A549 (cell line): ENCODE measurements around the gene DUOX1. TPM values are rescaled to one million over a fixed set of nuclear protein-coding genes. Genes with fewer than 3 reads are reported as not detected.

ENCODE experiments used
- ATAC-seq, 2 experiments: fragments of 200-7000 bp in 1 of 2; fragments of >200 bp in 1 of 2; cut with Nextera tagmentation in 1 of 2; cut with Tn5 transposase in 1 of 2; 3 replicates each; pipeline versions ENCODE4 v1.8.0 to v1.9.1; 2018 to 2020; ENCODE audit warnings: mild to moderate bottlenecking in 1 of 2, moderate library complexity in 1 of 2
- CTCF ChIA-PET: fragments of 300-600 bp; sonication (Branson Sonifier 250); formaldehyde crosslinking; extraction: SDS; loops from one replicate; lab custom pipeline; 2021; ENCODE audit warnings: antibody characterized with exemption, inconsistent platforms; lab: Yijun Ruan, JAX
- POLR2A ChIA-PET: fragments of 350-600 bp; formaldehyde crosslinking; extraction: SDS; loops from one replicate; lab custom pipeline; 2021; ENCODE audit warnings: antibody characterized with exemption, inconsistent platforms; lab: Yijun Ruan, JAX
- DNase-seq, 2 experiments: peaks; one replicate each; pipeline versions ENCODE4 v3.0.0 to v3.0.0-alpha.2; 2011 to 2016; ENCODE audit warnings: low read depth in 1 of 2, low spot score in 1 of 2
- FAIRE-seq: peaks from 2 replicates; lab custom pipeline; 2011; peaks lifted over from hg19 to GRCh38; lab: Jason Lieb, UNC
- H3K27ac ChIP-seq, 2 experiments: fragments of >200 bp; sonication (Bioruptor Twin); formaldehyde crosslinking; 3 replicates each; pipeline ENCODE4 v1.5.1; 2016 to 2017
- H3K4me1 ChIP-seq: fragments of >200 bp; sonication (Bioruptor Twin); formaldehyde crosslinking; 3 replicates; pipeline ENCODE4 v1.6.1; 2016
- H3K4me2 ChIP-seq: fragments of >200 bp; sonication (Bioruptor Twin); formaldehyde crosslinking; 3 replicates; pipeline ENCODE4 v1.6.1; 2016
- H3K4me3 ChIP-seq: fragments of >200 bp; sonication (Bioruptor Twin); formaldehyde crosslinking; 3 replicates; pipeline ENCODE4 v1.5.1; 2016
- H3K9me3 ChIP-seq: fragments of >200 bp; sonication (Bioruptor Twin); formaldehyde crosslinking; 3 replicates; pipeline ENCODE4 v1.6.1; 2016
- BCL3 ChIP-seq: fragments of >200 bp; sonication (Bioruptor Twin); formaldehyde crosslinking; IDR thresholded peaks from 3 replicates; pipeline ENCODE4 v1.6.1; 2016
- BHLHE40 ChIP-seq: IDR thresholded peaks from 2 replicates; pipeline ENCODE4 v1.6.1; 2012; ENCODE audit warnings: low read depth, low read length, inconsistent platforms
- CBX8 ChIP-seq: fragments of 200-600 bp; sonication (generic); IDR thresholded peaks from 2 replicates; pipeline ENCODE4 v1.6.1; 2016
- CEBPB ChIP-seq, 2 experiments: fragments of >200 bp in 1 of 2; sonication (Bioruptor Twin) in 1 of 2; formaldehyde crosslinking in 1 of 2; IDR thresholded peaks; 2 replicates each; pipeline ENCODE4 v1.6.1; 2012 to 2016
- CHD2 ChIP-seq: fragments of 150-350 bp; IDR thresholded peaks from 2 replicates; pipeline ENCODE4 v1.6.1; 2014; ENCODE audit warnings: low read length; ENCODE audit not compliant: partially characterized antibody
- E2F6 ChIP-seq: IDR thresholded peaks from 2 replicates; pipeline ENCODE4 v1.6.1; 2012; ENCODE audit warnings: low read depth, borderline replicate concordance
- EHF ChIP-seq: fragments of 250-450 bp; sonication (Bioruptor Pico); IDR thresholded peaks from 2 replicates; pipeline ENCODE4 v1.5.0; 2020; ENCODE audit warnings: mild to moderate bottlenecking
- EHMT2 ChIP-seq: fragments of 200-600 bp; sonication (generic); IDR thresholded peaks from 2 replicates; pipeline ENCODE4 v1.6.1; 2016; ENCODE audit warnings: antibody characterized with exemption, low read depth, mild to moderate bottlenecking, moderate library complexity
- EP300 ChIP-seq, 2 experiments: fragments of >200 bp; sonication (Bioruptor Twin); formaldehyde crosslinking; IDR thresholded peaks; 2 replicates in 1 of 2; 3 replicates in 1 of 2; pipeline ENCODE4 v1.6.1; 2016 to 2017
- ESRRA ChIP-seq: fragments of 150-350 bp; IDR thresholded peaks from 2 replicates; pipeline ENCODE4 v1.6.1; 2014; ENCODE audit warnings: mild to moderate bottlenecking, low read length, borderline replicate concordance
- FOXS1 ChIP-seq: fragments of 250-450 bp; sonication (Bioruptor Pico); IDR thresholded peaks from 2 replicates; pipeline ENCODE4 v1.5.0; 2020; ENCODE audit warnings: mild to moderate bottlenecking, moderate library complexity
- HES2 ChIP-seq: fragments of >200 bp; sonication (Bioruptor Twin); formaldehyde crosslinking; IDR thresholded peaks from 2 replicates; pipeline ENCODE4 v1.6.1; 2016
- HMGXB4 ChIP-seq: fragments of 250-450 bp; sonication (Bioruptor Pico); IDR thresholded peaks from 2 replicates; pipeline ENCODE4 v1.5.0; 2021; ENCODE audit warnings: mild to moderate bottlenecking, moderate library complexity, borderline replicate concordance
- HOXA7 ChIP-seq: fragments of 250-450 bp; sonication (Bioruptor Pico); IDR thresholded peaks from 2 replicates; pipeline ENCODE4 v1.5.0; 2020; ENCODE audit warnings: mild to moderate bottlenecking, moderate library complexity
- JUN ChIP-seq, 2 experiments: fragments of >200 bp; sonication (Bioruptor Twin); formaldehyde crosslinking; IDR thresholded peaks; 2 replicates in 1 of 2; 3 replicates in 1 of 2; pipeline ENCODE4 v1.6.1; 2016 to 2017
- JUNB ChIP-seq: fragments of >200 bp; sonication (Bioruptor Twin); formaldehyde crosslinking; IDR thresholded peaks from 2 replicates; pipeline ENCODE4 v1.6.1; 2016
- KDM5A ChIP-seq: fragments of 200-600 bp; sonication (generic); IDR thresholded peaks from 2 replicates; pipeline ENCODE4 v1.6.1; 2016; ENCODE audit warnings: antibody characterized with exemption, mild to moderate bottlenecking
- MAFK ChIP-seq: fragments of 450-650 bp; IDR thresholded peaks from 2 replicates; pipeline ENCODE4 v1.6.1; 2014; ENCODE audit not compliant: partially characterized antibody
- MAX ChIP-seq: IDR thresholded peaks from 2 replicates; pipeline ENCODE4 v1.6.1; 2012
- MAZ ChIP-seq: fragments of 150-350 bp; IDR thresholded peaks from 2 replicates; pipeline ENCODE4 v1.6.1; 2014; ENCODE audit warnings: antibody characterized with exemption, low read depth, low read length, borderline replicate concordance
- NR3C1 ChIP-seq: fragments of >200 bp; sonication (Bioruptor Twin); formaldehyde crosslinking; IDR thresholded peaks from 3 replicates; pipeline ENCODE4 v1.6.1; 2017
- PHF8 ChIP-seq: fragments of 200-600 bp; sonication (generic); IDR thresholded peaks from 2 replicates; pipeline ENCODE4 v1.6.1; 2016; ENCODE audit warnings: low read depth, mild to moderate bottlenecking, antibody characterized with exemption, moderate library complexity, borderline replicate concordance
- RAD21 ChIP-seq, 2 experiments: fragments of >200 bp in 1 of 2; sonication (Bioruptor Twin) in 1 of 2; formaldehyde crosslinking in 1 of 2; IDR thresholded peaks in 1 of 2; conservative IDR thresholded peaks in 1 of 2; 2 replicates in 1 of 2; 3 replicates in 1 of 2; pipeline ENCODE4 v1.6.1; 2012 to 2018; ENCODE audit warnings: inconsistent platforms in 1 of 2
- RCOR1 ChIP-seq: fragments of 150-350 bp; IDR thresholded peaks from 2 replicates; pipeline ENCODE4 v1.6.1; 2014; ENCODE audit warnings: antibody characterized with exemption, low read length, low read depth
- TP53 ChIP-seq: fragments of 250-450 bp; sonication (Bioruptor Pico); IDR thresholded peaks from 2 replicates; pipeline ENCODE4 v1.5.0; 2021; ENCODE audit warnings: mild to moderate bottlenecking, moderate library complexity
- WGBS: methylation state at CpG from one replicate; pipeline ENCODE4 v1.1.6; 2017; ENCODE audit errors: missing lambda C conversion rate; 5-methylcytosine and 5-hydroxymethylcytosine counted together
- polyA plus RNA-seq, 4 experiments: library from polyadenylated mRNA; depleted of rRNA in 3 of 4; stranded (reverse); fragments of >200 nt; fragmentation: RNase III in 1 of 4; extraction: RNeasy Plus Mini Kit Qiagen cat#74134 plus additional on column Dnase treatment in 1 of 4; gene quantifications; 2 replicates in 3 of 4; 3 replicates in 1 of 4; pipeline ENCODE4 v1.2.3, GENCODE V29; 2011 to 2017

Gene DUOX1
- polyA plus RNA-seq, 2 of the 4 experiments (the other 2 are of a cell fraction), result not detected

- H3K27ac ChIP-seq, result no peak overlapping the region
- ChIA-PET POLR2A (no interaction called here), CTCF (interaction anchor here (2.5 to 4.0 kb wide), 2 partner anchors 10 kb away, joined by 8 to 30 read pairs; no protein-coding TSS in a partner anchor)
- DNase-seq (no peak), ATAC-seq (no peak), FAIRE-seq (no peak)
- no peak overlapping the region for H3K4me2 ChIP-seq
- 91% methylated on average over 33 of the region's 36 CpGs for WGBS
- no peaks in the 10 kb centered on the region for H3K9me3 ChIP-seq
- no peak for TF ChIP-seq CEBPB (IDR thresholded peaks at IDR 0.05)
- TF ChIP-seq EHMT2, result no peak
- no peak for TF ChIP-seq CHD2
- no peaks in the 10 kb centered on the region for H3K4me1 ChIP-seq
- no peak overlapping the region for H3K4me3 ChIP-seq
These were observed 22.4 kb downstream of the DUOX1 start for GRCh38 chr15:45151998-45152828.

- H3K9me3 ChIP-seq, result no peaks in the 10 kb centered on the region
- H3K4me1 ChIP-seq, result no peaks in the 10 kb centered on the region
- CTCF ChIA-PET, result interaction anchor here (1.0 to 1.8 kb wide), 3 partner anchors 38 to 50 kb away, joined by 3 to 5 read pairs (median 5); no protein-coding TSS in a partner anchor
- FAIRE-seq, result no peak
- no peak for TF ChIP-seq KDM5A
- TF ChIP-seq EP300 (IDR thresholded peaks at IDR 0.05), result no peak
- no peak for TF ChIP-seq NR3C1
- TF ChIP-seq, all 56 proteins: peak for 0
- 95% methylated on average over 8 of the region's 8 CpGs for WGBS
- no peak for ATAC-seq
- no peak overlapping the region for H3K4me2 ChIP-seq
- POLR2A ChIA-PET, result no interaction called here
- H3K27ac ChIP-seq, result no peak overlapping the region
- no peak for DNase-seq
- H3K4me3 ChIP-seq, result no peak overlapping the region
These were observed 25.9 kb downstream of the DUOX1 start for GRCh38 chr15:45155739-45156138.

GRCh38 chr15:45156744-45157455, 27.1 kb downstream of the DUOX1 start:
- WGBS, result 91% methylated on average over 6 of the region's 7 CpGs
- CTCF ChIA-PET, result interaction anchor here (0.8 to 1.8 kb wide), 4 partner anchors 39 to 301 kb away, joined by 4 to 5 read pairs (median 4); no protein-coding TSS in a partner anchor
- H3K4me3 ChIP-seq, result no peak overlapping the region
- POLR2A ChIA-PET, result no interaction called here
- TF ChIP-seq JUN (IDR thresholded peaks at IDR 0.05) (no peak), FOXS1 (no peak), HMGXB4 (CRISPR knock-in tag) (no peak), MAZ (no peak), CBX8 (no peak), JUNB (no peak), RAD21 (conservative IDR thresholded peaks at IDR 0.05 in 1 of 2, IDR thresholded peaks at IDR 0.05 in 1 of 2) (no peak)
- DNase-seq, result no peak
- no peak for ATAC-seq
- no peaks in the 10 kb centered on the region for H3K4me1 ChIP-seq
- no peak overlapping the region for H3K27ac ChIP-seq
- H3K9me3 ChIP-seq, result no peaks in the 10 kb centered on the region
- H3K4me2 ChIP-seq, result no peak overlapping the region
- FAIRE-seq, result no peak

GRCh38 chr15:45157974-45158373, 28.2 kb downstream of the DUOX1 start:
- Histone ChIP-seq H3K9me3 (no peaks in the 10 kb centered on the region), H3K27ac (no peak overlapping the region), H3K4me2 (no peak overlapping the region), H3K4me3 (no peak overlapping the region), H3K4me1 (peaks cover 4% of the 10 kb centered on the region; the same call in 2 of the 3 replicates)
- no peak for ATAC-seq
- CTCF ChIA-PET, result interaction anchor here (0.5 to 8.6 kb wide), 4 partner anchors 10 to 432 kb away, joined by 3 to 104 read pairs (median 7); no protein-coding TSS in a partner anchor
- no peak for DNase-seq
- no peak for FAIRE-seq
- 69% methylated on average over 1 of the region's 1 CpG for WGBS
- POLR2A ChIA-PET, result no interaction called here
- TF ChIP-seq EHF (CRISPR knock-in tag) (no peak), NR3C1 (no peak), MAX (no peak), BCL3 (no peak), E2F6 (no peak), BHLHE40 (no peak), PHF8 (no peak), EHMT2 (no peak), ESRRA (no peak), MAFK (no peak), RCOR1 (no peak), HOXA7 (CRISPR knock-in tag) (no peak), CEBPB (IDR thresholded peaks at IDR 0.05) (no peak), TP53 (CRISPR knock-in tag) (no peak), HES2 (no peak)
